Cardiac fibroblast (primary cell): ENCODE data around the gene FBXO30.
A peak's percentile ranks its signal among the peaks of the same experiment; 100 is the strongest.

Source experiments
- DNase-seq, 2 donors: peaks; one replicate each; pipeline versions ENCODE4 v3.0.0 to v3.0.0-alpha.2; 2010; ENCODE audit warnings: low read depth in 2 of 2
- H3K4me3 ChIP-seq, 2 donors: replicated peaks in 1 of 2; 1 replicate in 1 of 2; 2 replicates in 1 of 2; pipeline ENCODE4 v1.5.1; 2011; ENCODE audit warnings: low read depth in 2 of 2, low read length in 2 of 2, mild to moderate bottlenecking in 2 of 2, moderate library complexity in 1 of 2
- CTCF ChIP-seq: IDR thresholded peaks from one replicate; pipeline ENCODE4 v1.5.1; 2011; ENCODE audit warnings: low read depth, mild to moderate bottlenecking, low read length, inconsistent platforms

FBXO30 gene

GRCh38 chr6:145813285-145814034, 1.1 kb downstream of the FBXO30 start:
- DNase-seq = peak; percentile 66 to 82
- H3K4me3 ChIP-seq = peak overlapping the region; percentile 71 to 76
- no peak for TF ChIP-seq CTCF

- H3K4me3 ChIP-seq = no peak overlapping the region
- DNase-seq = no peak
- no peak for TF ChIP-seq CTCF
Observed at GRCh38 chr6:145811741-145812140, 2.9 kb downstream of the FBXO30 start.

- H3K4me3 ChIP-seq = no peak overlapping the region
- DNase-seq = peak; percentile 39 to 62
- TF ChIP-seq CTCF = no peak
Observed at GRCh38 chr6:145809785-145810184, 4.8 kb downstream of the FBXO30 start.

- DNase-seq = no peak
- no peak overlapping the region for H3K4me3 ChIP-seq
- no peak for TF ChIP-seq CTCF
Observed at GRCh38 chr6:145809211-145809610, 5.4 kb downstream of the FBXO30 start.

- DNase-seq = peak in 1 of 2 donors; percentile 49
- TF ChIP-seq CTCF = no peak
- H3K4me3 ChIP-seq = no peak overlapping the region
Observed at GRCh38 chr6:145808239-145808638, 6.4 kb downstream of the FBXO30 start.

GRCh38 chr6:145802141-145802540, 12.5 kb downstream of the FBXO30 start:
- no peak for TF ChIP-seq CTCF
- no peak for DNase-seq
- no peak overlapping the region for H3K4me3 ChIP-seq

GRCh38 chr6:145801021-145801420, 13.6 kb downstream of the FBXO30 start:
- no peak overlapping the region for H3K4me3 ChIP-seq
- no peak for DNase-seq
- no peak for TF ChIP-seq CTCF
